Measurements from ENCODE around the gene XKR7.

The XKR7 gene

DNA sequence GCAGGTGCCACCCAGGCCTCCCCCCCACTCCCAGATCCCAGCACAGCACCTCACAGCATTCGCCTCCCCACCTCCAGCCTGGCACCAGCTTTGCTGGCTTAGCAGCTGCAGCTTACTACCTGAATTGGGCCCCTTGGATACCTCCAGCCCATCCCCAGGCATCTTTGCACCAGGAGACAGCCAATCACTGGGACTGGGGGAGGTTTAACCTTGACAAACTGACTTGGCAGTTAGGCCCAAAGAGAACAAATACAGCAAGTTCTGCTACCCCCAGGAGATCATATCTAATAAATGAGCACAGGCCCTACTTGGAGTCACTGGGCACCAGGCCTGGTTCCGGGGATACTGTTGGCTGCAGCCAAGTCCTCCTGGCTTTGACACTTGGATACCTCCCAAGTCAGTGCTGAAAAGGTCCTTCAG is 24.9 kb upstream of the XKR7 start:
- DNase-seq (ENCODE audit: low read depth): no peak

GRCh38 chr20:31945319-31945718 is 22.6 kb upstream of the XKR7 start:
- DNase-seq (ENCODE audit: low read depth): no peak

GRCh38 chr20:31945785-31946184 is 22.2 kb upstream of the XKR7 start:
- no peak for DNase-seq (ENCODE audit: low read depth)

- DNase-seq (ENCODE audit: low read depth): no peak
Observed at GRCh38 chr20:31948008-31948407, 19.9 kb upstream of the XKR7 start.

GRCh38 chr20:31949877-31950646 is 17.9 kb upstream of the XKR7 start:
- no peak for DNase-seq (ENCODE audit: low read depth)

DNA sequence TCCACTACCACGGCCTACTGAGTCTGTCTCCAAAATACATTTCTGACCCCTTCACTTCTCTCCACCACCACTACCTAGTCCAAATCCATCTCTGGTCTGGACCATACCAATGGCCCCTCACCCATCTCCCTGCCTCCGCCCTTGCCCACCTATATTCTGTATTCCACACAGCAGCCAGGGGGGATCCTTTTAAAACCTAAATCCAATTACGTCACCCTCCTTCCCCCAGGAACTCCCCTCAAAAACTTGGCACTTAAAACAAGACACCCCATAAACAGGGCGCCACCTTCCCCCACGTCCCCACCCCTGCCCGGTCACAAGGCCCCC is 16.8 kb upstream of the XKR7 start:
- no peak for DNase-seq (ENCODE audit: low read depth)

DNA sequence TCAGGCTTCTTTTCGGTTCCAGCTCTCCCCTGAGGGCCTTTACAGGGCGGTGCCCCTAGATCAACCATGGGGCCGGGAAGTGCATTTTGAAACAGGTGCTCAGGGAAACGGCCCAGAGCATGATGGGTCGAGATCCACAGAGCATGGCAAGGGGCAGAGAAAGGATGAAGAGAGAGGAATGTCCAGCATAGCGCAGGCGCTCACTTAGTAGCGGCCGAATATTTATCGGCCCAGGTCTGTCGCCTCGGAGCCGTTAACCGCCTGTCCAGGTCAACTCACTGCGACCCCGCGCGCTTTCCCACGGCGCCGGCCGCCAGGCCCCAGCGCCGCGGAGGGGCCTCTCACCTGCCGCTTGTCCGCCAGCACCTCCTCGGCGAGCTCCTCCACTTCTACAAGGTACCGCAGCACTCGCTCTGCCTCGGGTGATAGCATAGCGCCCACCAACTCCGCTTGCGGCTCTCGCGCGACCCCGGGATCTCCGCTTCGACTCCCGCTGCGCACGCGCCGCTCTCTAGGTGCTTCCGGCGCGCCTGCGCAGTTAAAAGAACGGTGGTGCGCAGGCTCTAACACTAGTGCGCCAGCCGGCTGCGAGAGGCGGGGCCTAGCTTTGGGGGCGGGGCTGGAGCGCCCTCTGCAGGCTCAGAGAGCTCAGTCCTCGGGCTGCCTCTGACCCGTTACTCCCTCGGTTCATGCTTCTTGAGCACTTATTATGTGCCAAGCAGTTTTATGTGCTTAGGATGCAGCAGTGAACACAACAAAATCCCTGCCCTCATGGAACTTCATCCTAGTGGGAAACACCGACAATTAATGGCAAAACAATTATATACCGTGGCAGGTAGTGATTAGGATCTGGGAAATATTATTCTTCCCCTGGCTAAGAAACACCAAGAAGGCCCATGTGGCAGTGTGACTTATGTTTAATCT is 16.2 kb upstream of the XKR7 start, which contains the start of gene PDRG1:
Gene PDRG1 (minus strand): TSS at position 517 of the 924 bp plus-strand sequence. CDS start 85 bp downstream, at position 432.
- DNase-seq (ENCODE audit: low read depth): peak; percentile 89

- DNase-seq (ENCODE audit: low read depth): no peak
Observed at GRCh38 chr20:31953556-31954148, 14.3 kb upstream of the XKR7 start.

GRCh38 chr20:31954500-31954899 is 13.5 kb upstream of the XKR7 start:
- no peak for DNase-seq (ENCODE audit: low read depth)

GRCh38 chr20:31956556-31957526 is 11.1 kb upstream of the XKR7 start:
- no peak for DNase-seq (ENCODE audit: low read depth)

DNA sequence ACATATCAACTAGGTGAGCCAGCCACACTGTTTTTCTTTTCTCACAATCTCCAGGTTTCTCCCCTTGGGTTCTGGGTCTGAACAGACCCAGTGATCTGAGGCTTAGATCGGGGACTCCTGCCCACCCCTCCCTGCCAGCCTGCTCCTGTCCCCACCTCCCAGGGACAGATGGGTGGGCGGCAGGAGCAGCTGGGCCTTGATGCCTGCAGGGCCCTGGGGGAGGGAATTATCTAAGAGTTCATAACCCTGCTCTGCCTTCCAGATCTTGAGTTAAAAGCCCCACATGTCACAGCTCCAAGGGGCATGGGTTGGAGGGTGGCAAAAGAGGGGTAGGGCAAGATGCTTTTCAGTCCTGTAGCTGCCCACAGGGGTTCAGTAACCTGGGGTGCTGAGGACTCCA is 5.2 kb upstream of the XKR7 start:
- DNase-seq (ENCODE audit: low read depth): no peak

GRCh38 chr20:31963889-31964288 is 4.1 kb upstream of the XKR7 start:
- DNase-seq (ENCODE audit: low read depth): no peak

- DNase-seq (ENCODE audit: low read depth): no peak
Observed at GRCh38 chr20:31966991-31967655, 828 bp upstream of the XKR7 start.

DNA sequence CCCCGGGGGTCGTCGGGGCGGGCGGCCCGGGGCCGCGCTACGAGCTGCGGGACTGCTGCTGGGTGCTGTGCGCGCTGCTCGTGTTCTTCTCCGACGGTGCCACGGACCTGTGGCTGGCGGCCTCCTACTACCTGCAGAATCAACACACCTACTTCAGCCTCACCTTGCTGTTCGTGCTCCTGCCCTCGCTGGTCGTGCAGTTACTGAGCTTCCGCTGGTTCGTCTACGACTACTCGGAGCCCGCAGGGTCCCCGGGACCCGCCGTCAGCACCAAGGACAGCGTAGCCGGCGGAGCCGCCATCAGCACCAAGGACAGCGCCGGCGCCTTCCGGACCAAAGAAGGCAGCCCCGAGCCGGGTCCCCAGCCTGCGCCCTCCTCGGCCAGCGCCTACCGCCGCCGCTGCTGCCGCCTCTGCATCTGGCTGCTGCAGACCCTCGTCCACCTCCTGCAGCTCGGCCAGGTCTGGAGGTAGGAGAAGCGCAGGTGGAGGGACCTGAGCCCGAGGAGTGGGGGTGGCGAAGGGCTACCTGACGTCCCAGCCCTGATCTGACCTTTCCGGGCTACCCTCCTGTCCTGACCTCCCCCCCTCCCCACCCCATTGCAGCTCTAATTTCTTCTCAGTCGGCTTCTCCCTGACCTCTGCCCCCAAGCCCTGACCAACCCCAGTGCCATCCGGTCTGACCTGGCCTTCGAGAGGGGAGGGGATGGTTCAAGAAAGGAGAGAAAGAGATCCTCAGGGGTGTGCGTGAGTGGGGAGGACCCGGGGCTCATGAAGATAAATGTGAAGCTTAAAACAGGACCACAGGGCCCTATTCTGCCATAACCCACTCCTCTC is 558 bp downstream of the XKR7 start:
- no peak for DNase-seq (ENCODE audit: low read depth)

GRCh38 chr20:31969991-31970390 is 2.0 kb downstream of the XKR7 start:
- DNase-seq (ENCODE audit: low read depth): no peak

DNA sequence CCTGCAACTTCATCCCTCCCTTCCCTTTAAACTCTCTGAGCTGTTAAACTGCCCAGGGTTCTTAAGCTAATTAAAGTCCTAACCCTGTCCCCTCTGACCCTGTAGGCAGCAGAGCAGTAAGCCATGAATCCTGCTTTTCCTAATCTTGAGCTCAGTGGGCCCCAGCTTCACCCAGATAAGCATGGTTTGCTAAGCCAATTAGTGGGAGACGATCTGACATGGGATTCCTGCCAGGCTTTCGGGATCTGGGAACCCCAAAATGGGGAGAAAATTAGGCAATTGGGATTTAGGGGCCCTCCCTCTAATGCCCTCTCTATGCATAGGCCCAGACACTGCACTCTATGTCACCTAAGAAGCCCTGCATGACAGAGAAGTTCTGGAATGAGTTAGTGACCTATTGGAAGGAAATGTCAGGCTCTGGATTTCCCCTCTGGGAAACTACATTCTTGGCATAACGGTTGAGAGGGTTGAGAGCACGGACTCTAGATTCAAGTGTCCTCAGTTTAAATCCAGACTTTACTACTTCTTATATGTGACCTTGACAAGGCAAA is 4.6 kb downstream of the XKR7 start:
- DNase-seq (ENCODE audit: low read depth): no peak

DNA sequence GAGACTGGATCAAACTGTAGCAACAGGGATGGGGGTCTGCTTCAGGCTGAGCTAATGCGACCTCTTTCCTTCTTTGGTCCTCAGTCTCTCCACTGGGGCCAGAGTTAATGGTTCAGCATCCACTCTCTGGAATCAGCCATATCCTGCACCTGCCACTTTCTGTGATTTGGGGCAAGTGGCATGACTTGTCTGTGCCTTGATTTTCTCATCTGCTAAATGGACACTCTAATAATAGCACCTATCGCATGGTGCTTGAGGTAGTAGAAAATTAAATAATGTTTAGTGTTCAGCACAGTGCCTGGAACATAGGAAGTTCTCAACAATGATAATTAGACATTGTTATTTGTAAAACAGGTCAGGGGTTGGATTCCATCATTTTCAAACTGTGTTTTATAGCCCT is 6.3 kb downstream of the XKR7 start:
- no peak for DNase-seq (ENCODE audit: low read depth)

DNA sequence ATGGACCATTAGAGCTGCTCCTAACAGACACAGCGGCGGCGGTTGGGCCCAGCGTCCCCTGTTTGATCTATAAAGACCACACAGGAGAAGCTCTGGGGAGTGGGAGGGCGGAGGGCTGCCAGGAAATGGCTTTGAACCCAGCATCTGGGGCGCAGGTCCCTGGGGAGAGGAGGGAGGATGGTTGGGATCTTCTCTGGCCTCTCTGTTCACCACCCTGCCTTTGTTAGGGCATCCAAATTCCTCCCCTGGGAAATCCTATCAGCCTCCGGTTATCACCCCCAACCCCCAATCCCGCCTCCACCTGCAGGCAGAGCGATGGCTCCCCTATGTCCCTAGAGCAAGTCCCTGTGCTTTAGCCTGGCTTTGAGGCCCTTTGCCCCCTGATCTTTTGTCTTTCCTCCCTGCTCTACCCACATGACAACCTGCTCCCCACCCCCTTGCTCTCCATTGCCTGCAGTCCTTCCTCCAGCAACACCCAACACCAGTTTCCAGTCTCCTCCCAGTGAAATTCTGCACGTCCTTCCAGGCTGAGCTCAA is 7.1 kb downstream of the XKR7 start:
- no peak for DNase-seq (ENCODE audit: low read depth)

DNA sequence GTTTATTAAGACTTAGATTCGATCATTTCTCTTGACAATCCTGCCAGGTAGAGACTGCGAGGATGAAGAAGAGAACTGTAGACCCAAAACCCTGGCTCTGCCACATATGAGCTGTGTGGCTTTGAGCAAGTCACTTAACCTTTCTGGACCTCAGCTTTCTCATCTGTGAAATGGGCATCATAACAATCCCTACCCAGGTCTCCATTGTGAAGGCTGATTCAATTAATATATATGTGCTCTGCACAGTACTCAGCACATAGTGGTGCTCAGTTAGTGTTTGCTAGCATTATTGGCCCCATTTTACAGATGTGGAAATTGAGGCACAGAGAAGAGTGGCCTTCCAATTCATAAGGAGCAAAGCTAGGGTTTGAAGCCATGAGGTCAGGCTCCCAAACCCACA is 7.9 kb downstream of the XKR7 start:
- no peak for DNase-seq (ENCODE audit: low read depth)

- no peak for DNase-seq (ENCODE audit: low read depth)
Observed at GRCh38 chr20:31977080-31977479, 9.1 kb downstream of the XKR7 start.
